Gastrocnemius medialis (tissue), 4 donors: Measurements from ENCODE around the gene OR10C1. TPM values are rescaled to one million over a fixed set of nuclear protein-coding genes. Genes with fewer than 3 reads are reported as not detected.
"Not testable (repeated sequence)": the region's sequence is repeated elsewhere in the genome, so short reads cannot be mapped to it uniquely, and the experiment has no call there.

Experiments
- ATAC-seq, 2 donors: fragments of 150-250 bp; one replicate each; pipeline ENCODE4 v1.9.1; 2016
- DNase-seq, 2 donors: peaks; one replicate each; pipeline ENCODE4 v3.0.0-alpha.2; 2019
- H3K27ac ChIP-seq, 4 donors: fragments of 200-600 bp; sonication (generic); 1 replicate in 1 of 4; 2 replicates in 3 of 4; pipeline ENCODE4 v1.5.1; 2016 to 2018; ENCODE audit warnings: mild to moderate bottlenecking in 2 of 4, moderate library complexity in 1 of 4
- H3K27me3 ChIP-seq, 3 donors: fragments of 200-600 bp; sonication (generic) in 2 of 3; 1 replicate in 1 of 3; 2 replicates in 2 of 3; pipeline versions ENCODE4 v1.5.1 to v1.6.0; 2016 to 2019; ENCODE audit warnings: mild to moderate bottlenecking in 1 of 3, moderate library complexity in 1 of 3
- H3K36me3 ChIP-seq, 2 donors: fragments of 200-600 bp; sonication (generic) in 1 of 2; one replicate each; pipeline ENCODE4 v1.5.1; 2017 to 2018
- H3K4me1 ChIP-seq, 2 donors: fragments of 200-600 bp; sonication (generic) in 1 of 2; one replicate each; pipeline ENCODE4 v1.5.1; 2016 to 2017; ENCODE audit warnings: mild to moderate bottlenecking in 2 of 2
- H3K4me3 ChIP-seq, 4 donors: fragments of 200-600 bp; sonication (generic) in 3 of 4; 1 replicate in 1 of 4; 2 replicates in 3 of 4; pipeline ENCODE4 v1.5.1; 2016 to 2019; ENCODE audit warnings: mild to moderate bottlenecking in 2 of 4
- H3K9me3 ChIP-seq, 3 donors: fragments of 200-600 bp; sonication (generic) in 2 of 3; 1 replicate in 1 of 3; 2 replicates in 2 of 3; pipeline ENCODE4 v1.5.1; 2016 to 2019
- POLR2A ChIP-seq, 2 donors: fragments of 450-650 bp; IDR thresholded peaks; one replicate each; pipeline ENCODE4 v1.6.1; 2017; ENCODE audit warnings: antibody characterized with exemption in 2 of 2, mild to moderate bottlenecking in 2 of 2, moderate library complexity in 2 of 2
- in situ Hi-C, 4 donors: fragments of 200-750 bp; cut with MboI; loops; one replicate each; pipeline versions ENCODE4 v1.15.0 to v1.8.0; 2017; ENCODE audit warnings: low sequenced_read_pairs in 4 of 4
- intact Hi-C: fragments of 100-400 bp; cut with DNase I; formaldehyde crosslinking; loops from one replicate; pipeline ENCODE4 v1.15.1; 2023; ENCODE audit warnings: low total_unique reads
- total RNA-seq, 4 donors: library from RNA; depleted of rRNA; stranded (reverse); fragments of >200 nt; gene quantifications; one replicate each; pipeline versions ENCODE4 v1.1.0 to v1.2.3, GENCODE V29; 2016
- TF ChIP-seq, protein P1 (sequence below), 5 experiments: fragments of 450-650 bp in 3 of 5; fragments of 200-600 bp in 2 of 5; sonication (generic) in 2 of 5; IDR thresholded peaks in 4 of 5; conservative IDR thresholded peaks in 1 of 5; 1 replicate in 4 of 5; 2 replicates in 1 of 5; pipeline ENCODE4 v1.5.1; 2016 to 2019; ENCODE audit warnings: antibody characterized with exemption in 5 of 5, mild to moderate bottlenecking in 3 of 5, moderate library complexity in 3 of 5

Gene OR10C1
- total RNA-seq, 4 donors from 2014 or later, result not detected

DNA sequence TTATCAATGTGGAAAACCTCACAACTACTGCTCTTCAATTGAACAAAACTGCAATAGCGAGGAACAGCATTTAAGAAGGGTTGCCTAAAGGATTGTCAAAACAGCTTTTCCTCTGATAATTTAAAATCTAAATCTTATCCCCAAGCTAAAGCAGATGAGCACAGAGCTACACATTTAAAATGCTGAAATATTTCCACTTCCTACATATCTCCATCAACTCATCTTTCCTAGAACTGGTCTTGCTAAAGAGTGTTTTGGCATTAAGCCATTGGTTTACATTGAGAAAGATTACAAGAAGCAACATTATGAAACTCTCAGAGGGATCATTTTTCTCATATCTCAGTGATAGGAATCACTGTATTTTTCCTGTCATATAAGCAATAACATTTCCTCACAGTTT, 3.6 kb downstream of the OR10C1 start:
- in situ Hi-C loops, result no loop called here
- H3K27me3 ChIP-seq, result no peaks in the 10 kb centered on the region
- TF ChIP-seq, protein P1, sequence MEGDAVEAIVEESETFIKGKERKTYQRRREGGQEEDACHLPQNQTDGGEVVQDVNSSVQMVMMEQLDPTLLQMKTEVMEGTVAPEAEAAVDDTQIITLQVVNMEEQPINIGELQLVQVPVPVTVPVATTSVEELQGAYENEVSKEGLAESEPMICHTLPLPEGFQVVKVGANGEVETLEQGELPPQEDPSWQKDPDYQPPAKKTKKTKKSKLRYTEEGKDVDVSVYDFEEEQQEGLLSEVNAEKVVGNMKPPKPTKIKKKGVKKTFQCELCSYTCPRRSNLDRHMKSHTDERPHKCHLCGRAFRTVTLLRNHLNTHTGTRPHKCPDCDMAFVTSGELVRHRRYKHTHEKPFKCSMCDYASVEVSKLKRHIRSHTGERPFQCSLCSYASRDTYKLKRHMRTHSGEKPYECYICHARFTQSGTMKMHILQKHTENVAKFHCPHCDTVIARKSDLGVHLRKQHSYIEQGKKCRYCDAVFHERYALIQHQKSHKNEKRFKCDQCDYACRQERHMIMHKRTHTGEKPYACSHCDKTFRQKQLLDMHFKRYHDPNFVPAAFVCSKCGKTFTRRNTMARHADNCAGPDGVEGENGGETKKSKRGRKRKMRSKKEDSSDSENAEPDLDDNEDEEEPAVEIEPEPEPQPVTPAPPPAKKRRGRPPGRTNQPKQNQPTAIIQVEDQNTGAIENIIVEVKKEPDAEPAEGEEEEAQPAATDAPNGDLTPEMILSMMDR (IDR thresholded peaks at IDR 0.05 in 4 of 5, conservative IDR thresholded peaks at IDR 0.05 in 1 of 5), result no peak
- no peak for TF ChIP-seq POLR2A (IDR thresholded peaks at IDR 0.05)

DNA sequence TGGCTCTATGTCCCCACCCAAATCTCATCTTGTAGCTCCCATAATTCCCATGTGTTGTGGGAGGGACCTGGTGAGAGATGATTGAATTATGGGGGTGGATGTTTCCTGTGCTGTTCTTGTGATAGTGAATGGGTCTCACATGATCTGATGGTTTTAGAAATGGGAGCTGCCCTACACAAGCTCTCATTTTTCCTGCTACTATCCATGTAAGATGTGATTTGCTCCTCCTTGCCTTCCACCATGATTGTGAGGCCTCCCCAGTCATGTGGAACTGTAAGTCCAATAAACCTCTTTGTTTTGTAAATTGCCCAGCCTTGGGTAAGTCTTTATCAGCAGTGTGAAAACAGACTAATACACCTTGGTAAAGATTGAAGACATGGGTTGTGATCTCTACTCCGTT, 4.9 kb downstream of the OR10C1 start:
- H3K27me3 ChIP-seq, ATAC-seq, H3K36me3 ChIP-seq, DNase-seq, in situ Hi-C loops, intact Hi-C loops, H3K4me1 ChIP-seq, H3K27ac ChIP-seq, H3K9me3 ChIP-seq, H3K4me3 ChIP-seq: not testable (repeated sequence)

More for the DNA sequence above, 3.6 kb downstream of the OR10C1 start:
- intact Hi-C loops, result no loop called here
- Histone ChIP-seq H3K4me1 (no peaks in the 10 kb centered on the region), H3K4me3 (no peak overlapping the region), H3K9me3 (no peaks in the 10 kb centered on the region), H3K27ac (no peak overlapping the region), H3K36me3 (no peaks in the 10 kb centered on the region)
- ATAC-seq, result no peak
- no peak for DNase-seq

DNA sequence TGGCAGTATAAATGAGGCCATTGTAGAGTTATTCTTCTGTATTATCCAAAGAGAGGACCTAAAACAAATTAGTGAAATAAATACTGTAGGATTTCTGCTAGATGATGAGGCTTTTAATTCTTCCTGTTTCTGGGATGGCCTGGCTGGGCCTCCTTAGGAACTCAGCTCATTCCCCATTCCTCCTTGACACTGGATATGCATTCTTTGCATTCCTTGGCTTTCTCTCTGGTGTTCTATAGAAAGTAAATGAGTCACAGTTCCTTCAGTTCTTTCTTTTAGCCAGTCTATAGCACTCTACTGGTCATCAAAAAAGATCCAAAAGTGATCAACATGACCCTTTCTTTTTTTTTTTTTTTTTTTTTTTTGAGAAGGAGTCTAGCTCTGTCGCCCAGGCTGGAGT, 8.6 kb downstream of the OR10C1 start:
- H3K4me3 ChIP-seq, result no peak overlapping the region
- no peak overlapping the region for H3K27ac ChIP-seq
- H3K9me3 ChIP-seq, result no peaks in the 10 kb centered on the region
- no peaks in the 10 kb centered on the region for H3K36me3 ChIP-seq
- ATAC-seq (no peak), DNase-seq (no peak)
- intact Hi-C loops (no loop called here), in situ Hi-C loops (no loop called here)
- no peaks in the 10 kb centered on the region for H3K27me3 ChIP-seq
- no peak for TF ChIP-seq POLR2A (IDR thresholded peaks at IDR 0.05)
- TF ChIP-seq, protein P1 (IDR thresholded peaks at IDR 0.05 in 4 of 5, conservative IDR thresholded peaks at IDR 0.05 in 1 of 5), result no peak
- no peaks in the 10 kb centered on the region for H3K4me1 ChIP-seq

DNA sequence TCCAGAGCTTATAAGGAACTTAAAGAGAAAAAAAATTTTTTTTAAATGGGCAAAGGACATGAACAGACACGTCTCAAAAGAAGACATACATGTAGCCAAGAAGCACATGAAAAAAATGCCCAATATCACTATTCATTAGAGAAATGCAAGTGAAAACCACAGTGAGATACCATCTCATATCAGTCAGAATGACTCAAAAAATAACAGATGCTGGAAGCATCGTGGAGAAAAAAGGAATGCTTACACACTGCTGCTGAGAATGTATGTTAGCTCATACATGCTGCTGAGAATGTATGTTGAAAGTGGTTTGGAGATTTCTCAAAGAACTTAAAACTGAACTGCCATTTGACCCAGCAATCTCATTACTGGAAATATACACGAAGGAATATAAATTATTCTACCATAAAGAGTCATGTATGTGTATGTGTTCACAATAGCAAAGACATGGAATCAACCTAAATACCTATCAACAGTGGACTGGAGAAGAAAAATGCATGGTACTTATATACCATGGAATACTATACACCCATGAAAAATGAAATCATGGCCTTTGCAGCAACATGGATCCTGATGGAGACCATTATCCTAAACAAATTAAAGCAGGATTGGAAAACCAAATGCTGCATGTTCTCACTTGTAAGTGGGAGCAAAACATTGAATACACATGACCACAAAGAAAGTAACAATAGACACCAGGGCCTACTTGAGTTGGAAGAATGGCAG, 12.5 kb downstream of the OR10C1 start:
- H3K27ac ChIP-seq, result no peak overlapping the region
- H3K4me3 ChIP-seq, result no peak overlapping the region
- DNase-seq (no peak), ATAC-seq (no peak)
- no peak for TF ChIP-seq POLR2A (IDR thresholded peaks at IDR 0.05)
- TF ChIP-seq, protein P1 (IDR thresholded peaks at IDR 0.05 in 4 of 5, conservative IDR thresholded peaks at IDR 0.05 in 1 of 5), result no peak
- no peaks in the 10 kb centered on the region for H3K36me3 ChIP-seq
- H3K9me3 ChIP-seq, result no peaks in the 10 kb centered on the region
- intact Hi-C loops (no loop called here), in situ Hi-C loops (no loop called here)
- H3K4me1 ChIP-seq, result no peaks in the 10 kb centered on the region
- no peaks in the 10 kb centered on the region for H3K27me3 ChIP-seq

DNA sequence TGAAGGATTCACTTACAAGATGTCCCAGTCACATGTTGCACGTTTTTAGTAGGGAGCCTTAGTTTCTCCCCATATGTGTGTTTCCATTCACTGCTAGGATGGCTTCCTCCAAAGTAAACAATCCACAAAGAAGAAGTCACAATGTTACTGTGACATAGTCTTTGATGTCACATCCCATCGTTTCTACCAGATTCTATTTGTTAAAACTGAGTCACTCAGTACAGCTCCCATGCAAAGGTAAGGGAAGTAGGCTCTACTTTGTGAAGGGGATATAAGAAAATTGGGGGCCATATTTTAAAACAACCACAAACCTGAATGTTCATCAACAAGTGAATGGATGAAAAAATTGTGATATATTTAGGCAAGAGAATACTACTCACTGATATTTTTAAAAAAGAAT, 17.9 kb downstream of the OR10C1 start, which contains the start of the genes OR11A1 and OR2H1:
OR11A1 (minus strand) TSS at position 101 of the 400 bp plus-strand sequence. CDS start 29,430 bp downstream, outside the sequence.
OR2H1 (plus strand) TSS at position 185 of the 400 bp plus-strand sequence. CDS start 4,615 bp downstream, outside the sequence.
- no peak for TF ChIP-seq POLR2A (IDR thresholded peaks at IDR 0.05)
- TF ChIP-seq, protein P1 (IDR thresholded peaks at IDR 0.05 in 4 of 5, conservative IDR thresholded peaks at IDR 0.05 in 1 of 5), result no peak
- DNase-seq (no peak), ATAC-seq (no peak)
- no peaks in the 10 kb centered on the region for H3K36me3 ChIP-seq
- H3K4me1 ChIP-seq, result no peaks in the 10 kb centered on the region
- no peak within 1 kb of the TSS for H3K27ac ChIP-seq
- H3K27me3 ChIP-seq, result no peaks in the 10 kb centered on the region
- in situ Hi-C loops, result no loop called here
- intact Hi-C loops, result no loop called here
- H3K9me3 ChIP-seq, result no peaks in the 10 kb centered on the region
- no peak within 1 kb of the TSS for H3K4me3 ChIP-seq
